Esophagus squamous epithelium (tissue), 5 donors: Measurements from ENCODE around the gene PTGDS. TPM values are rescaled to one million over a fixed set of nuclear protein-coding genes. Genes with fewer than 3 reads are reported as not detected.

Experiments used
- DNase-seq: peaks from one replicate; lab custom pipeline; 2025; lab: John Stamatoyannopoulos, UW
- H3K27ac ChIP-seq, 4 donors: fragments of 200-600 bp; sonication (generic); one replicate each; pipeline ENCODE4 v1.5.1; 2016 to 2019; ENCODE audit warnings: mild to moderate bottlenecking in 1 of 4
- H3K27me3 ChIP-seq, 4 donors: fragments of 200-600 bp; sonication (generic); 1 replicate in 3 of 4; 2 replicates in 1 of 4; pipeline versions ENCODE4 v1.5.1 to v1.6.0; 2017 to 2021; ENCODE audit warnings: antibody characterized with exemption in 1 of 4
- H3K36me3 ChIP-seq, 3 donors: fragments of 200-600 bp; sonication (generic); one replicate each; pipeline ENCODE4 v1.5.1; 2016 to 2019
- H3K4me1 ChIP-seq, 3 donors: fragments of 200-600 bp; sonication (generic); one replicate each; pipeline ENCODE4 v1.5.1; 2017 to 2019
- H3K4me3 ChIP-seq, 4 donors: fragments of 200-600 bp; sonication (generic); 1 replicate in 3 of 4; 2 replicates in 1 of 4; pipeline ENCODE4 v1.5.1; 2016 to 2019; ENCODE audit warnings: mild to moderate bottlenecking in 2 of 4, moderate library complexity in 1 of 4
- H3K9me3 ChIP-seq, 3 donors: fragments of 200-600 bp; sonication (generic); one replicate each; pipeline ENCODE4 v1.5.1; 2016 to 2019
- CTCF ChIP-seq, 6 experiments: fragments of 450-650 bp in 4 of 6; fragments of 200-600 bp in 2 of 6; sonication (generic) in 2 of 6; IDR thresholded peaks; one replicate each; pipeline ENCODE4 v1.5.1; 2016 to 2019; ENCODE audit warnings: antibody characterized with exemption in 6 of 6, mild to moderate bottlenecking in 4 of 6, moderate library complexity in 4 of 6
- POLR2A ChIP-seq, 4 donors: fragments of 450-650 bp; IDR thresholded peaks; one replicate each; pipeline ENCODE4 v1.6.1; 2017; ENCODE audit warnings: antibody characterized with exemption in 4 of 4, mild to moderate bottlenecking in 4 of 4, moderate library complexity in 3 of 4
- WGBS, 2 donors: methylation state at CpG; one replicate each; pipeline ENCODE4 v1.1.5; 2018; 5-methylcytosine and 5-hydroxymethylcytosine counted together
- intact Hi-C: fragments of 100-400 bp; cut with DNase I; formaldehyde crosslinking; loops from one replicate; pipeline ENCODE4 v1.15.0; 2022
- total RNA-seq, 4 donors: library from RNA; depleted of rRNA; stranded (reverse); fragments of >200 nt; gene quantifications; one replicate each; pipeline ENCODE4 v1.1.0, GENCODE V29; 2016
- donor health status: DM: yes; HTN: yes; CAD: no.

The PTGDS gene
- total RNA-seq, 4 donors from 2014 or later, result 1.7 to 208 (median 4.8) TPM

- Histone ChIP-seq H3K9me3 (no peaks in the 10 kb centered on the region), H3K4me1 (peaks cover 17 to 49% (median 30%) of the 10 kb centered on the region in 3 donors), H3K4me3 (peak overlapping the region; percentile 50 to 92 (median 64)), H3K36me3 (no peaks in the 10 kb centered on the region), H3K27me3 (no peaks in the 10 kb centered on the region), H3K27ac (peak overlapping the region; percentile 91 to 94 (median 92))
- DNase-seq, result no peak
- TF ChIP-seq POLR2A (IDR thresholded peaks at IDR 0.05) (no peak), CTCF (IDR thresholded peaks at IDR 0.05) (no peak)
- 20 to 24% methylated on average over 8 to 18 of the region's 22 CpGs for WGBS, 2 donors
- intact Hi-C loops, result loop anchor here (10.0 kb wide), 1 partner anchor 95 kb away; the partner anchor contains the start of gene MAMDC4
Measured at GRCh38 chr9:136949239-136949816, 28.0 kb upstream of the PTGDS start.

- WGBS, 2 donors, result 0 to 30% methylated on average over 1 to 2 of the region's 63 CpGs
- Histone ChIP-seq H3K27ac (peak overlapping the region; percentile 91 to 94 (median 92)), H3K36me3 (no peaks in the 10 kb centered on the region), H3K4me1 (peaks cover 17 to 45% (median 25%) of the 10 kb centered on the region in 3 donors), H3K9me3 (no peaks in the 10 kb centered on the region), H3K27me3 (no peaks in the 10 kb centered on the region), H3K4me3 (peak overlapping the region; percentile 50 to 92 (median 64))
- TF ChIP-seq CTCF (IDR thresholded peaks at IDR 0.05) (peak in 2 of 6 experiments; percentile 17 to 35), POLR2A (IDR thresholded peaks at IDR 0.05) (peak in 3 of 4 donors; percentile 45 to 86 (median 73))
- intact Hi-C loops, result loop anchor here (10.0 kb wide), 1 partner anchor 95 kb away; the partner anchor contains the start of gene MAMDC4
- peak; percentile 59 for DNase-seq
Measured at GRCh38 chr9:136949817-136950655, 27.3 kb upstream of the PTGDS start.

- H3K27ac ChIP-seq, result peak overlapping the region; percentile 91 to 94 (median 92)
- WGBS, 2 donors, result 31 to 35% methylated on average over 2 to 3 of the region's 9 CpGs
- H3K9me3 ChIP-seq, result no peaks in the 10 kb centered on the region
- intact Hi-C loops, result no loop called here
- H3K4me3 ChIP-seq, result peak overlapping the region; percentile 50 to 92 (median 64)
- H3K4me1 ChIP-seq, result peaks cover 17 to 42% (median 23%) of the 10 kb centered on the region in 3 donors
- no peak for DNase-seq
- no peaks in the 10 kb centered on the region for H3K36me3 ChIP-seq
- H3K27me3 ChIP-seq, result no peaks in the 10 kb centered on the region
- TF ChIP-seq POLR2A (IDR thresholded peaks at IDR 0.05), result no peak
- TF ChIP-seq CTCF (IDR thresholded peaks at IDR 0.05), result no peak
Measured at GRCh38 chr9:136950656-136951276, 26.5 kb upstream of the PTGDS start.

- TF ChIP-seq POLR2A (IDR thresholded peaks at IDR 0.05) (no peak), CTCF (IDR thresholded peaks at IDR 0.05) (no peak)
Measured at GRCh38 chr9:136951541-136952320, 25.6 kb upstream of the PTGDS start, which contains the start of gene LCN12. LCN12 (plus strand) TSS chr9:136952273; CDS start chr9:136952328, 55 bp downstream.

More at GRCh38 chr9:136951541-136952320, 25.6 kb upstream of the PTGDS start, which contains the start of gene LCN12:
- 40 to 90% methylated on average over 1 to 3 of the region's 14 CpGs for WGBS, 2 donors
- Histone ChIP-seq H3K36me3 (no peaks in the 10 kb centered on the region), H3K4me1 (peaks cover 17 to 41% (median 23%) of the 10 kb centered on the region in 3 donors), H3K27me3 (no peaks in the 10 kb centered on the region), H3K4me3 (no peak within 1 kb of the TSS), H3K27ac (no peak within 1 kb of the TSS), H3K9me3 (no peaks in the 10 kb centered on the region)
- intact Hi-C loops, result no loop called here
- no peak for DNase-seq
